GM18526 (cell line): ENCODE results near the gene ORC6.

Source experiments
- POLR2A ChIP-seq: IDR thresholded peaks from 3 replicates; pipeline ENCODE4 v1.6.1; 2011; ENCODE audit not compliant: insufficient read length; ENCODE audit errors: extremely low read depth

The ORC6 gene

GRCh38 chr16:46689365-46690280, at the start of gene ORC6:
Gene ORC6 (plus strand): TSS chr16:46689659. CDS start chr16:46689706, 47 bp downstream.
- peak; percentile 78 for TF ChIP-seq POLR2A

GRCh38 chr16:46648656-46649055, 40.8 kb upstream of the ORC6 start:
- TF ChIP-seq POLR2A: no peak

GRCh38 chr16:46649588-46650253, 39.7 kb upstream of the ORC6 start:
- TF ChIP-seq POLR2A: no peak

GRCh38 chr16:46650254-46650623, 39.2 kb upstream of the ORC6 start:
- no peak for TF ChIP-seq POLR2A

GRCh38 chr16:46651305-46651704, 38.2 kb upstream of the ORC6 start:
- TF ChIP-seq POLR2A: no peak

GRCh38 chr16:46658925-46659324, 30.5 kb upstream of the ORC6 start:
- TF ChIP-seq POLR2A: no peak

GRCh38 chr16:46662123-46662522, 27.3 kb upstream of the ORC6 start:
- no peak for TF ChIP-seq POLR2A

- no peak for TF ChIP-seq POLR2A
These were observed 16.0 kb upstream of the ORC6 start for GRCh38 chr16:46673320-46674013.

- TF ChIP-seq POLR2A: no peak
These were observed 2.5 kb upstream of the ORC6 start for GRCh38 chr16:46686815-46687473.

- no peak for TF ChIP-seq POLR2A
These were observed 2.0 kb upstream of the ORC6 start for GRCh38 chr16:46687486-46687885.

- TF ChIP-seq POLR2A: no peak
These were observed 1.3 kb upstream of the ORC6 start for GRCh38 chr16:46688101-46688653.

GRCh38 chr16:46688654-46689364, 650 bp upstream of the ORC6 start, which contains the start of gene VPS35:
Gene VPS35 (minus strand): TSS chr16:46689178. CDS start chr16:46689133, 45 bp downstream.
- peak; percentile 58 for TF ChIP-seq POLR2A

- TF ChIP-seq POLR2A: no peak
These were observed 1.1 kb downstream of the ORC6 start for GRCh38 chr16:46690281-46691178.
